Glutamatergic neuron (in vitro differentiated cells): ENCODE results near the gene RNU1-1. TPM values are rescaled to one million over a fixed set of nuclear protein-coding genes. Genes with fewer than 3 reads are reported as not detected.
A peak's percentile ranks its signal among the peaks of the same experiment; 100 is the strongest.
"Not testable (repeated sequence)": the region's sequence is repeated elsewhere in the genome, so short reads cannot be mapped to it uniquely, and the experiment has no call there.

ENCODE experiments used
- DNase-seq: peaks from one replicate; pipeline ENCODE4 v3.0.0; 2022
- H3K27ac Mint-ChIP-seq: one replicate; pipeline ENCODE4 v1.8.0; 2020; ENCODE audit warnings: mild to moderate bottlenecking, mixed read lengths, inconsistent platforms; ENCODE audit not compliant: unreplicated experiment
- H3K27me3 Mint-ChIP-seq: one replicate; pipeline ENCODE4 v1.8.0; 2020; ENCODE audit warnings: mild to moderate bottlenecking, moderate library complexity, mixed read lengths, inconsistent platforms; ENCODE audit not compliant: unreplicated experiment
- H3K36me3 Mint-ChIP-seq: one replicate; pipeline ENCODE4 v1.8.0; 2020; ENCODE audit warnings: mild to moderate bottlenecking, mixed read lengths, inconsistent platforms; ENCODE audit not compliant: unreplicated experiment
- H3K4me1 Mint-ChIP-seq: one replicate; pipeline ENCODE4 v1.8.0; 2020; ENCODE audit warnings: mild to moderate bottlenecking, low read depth, mixed read lengths, inconsistent platforms; ENCODE audit not compliant: unreplicated experiment
- H3K4me3 Mint-ChIP-seq: one replicate; pipeline ENCODE4 v1.8.0; 2020; ENCODE audit warnings: mild to moderate bottlenecking, mixed read lengths, inconsistent platforms; ENCODE audit not compliant: unreplicated experiment
- H3K9me3 Mint-ChIP-seq: one replicate; pipeline ENCODE4 v1.8.0; 2020; ENCODE audit warnings: mild to moderate bottlenecking, moderate library complexity, mixed read lengths, inconsistent platforms; ENCODE audit not compliant: unreplicated experiment
- total RNA-seq: library from RNA; stranded (reverse); fragmentation: NEBNext Ultra II Directional; extraction: Animal tissue kit (Norgen Biotek cat#: 25700); gene quantifications from one replicate; pipeline ENCODE4 v1.2.1, GENCODE V29; 2021; ENCODE audit not compliant: unreplicated experiment
- TF ChIP-seq, protein P1 (sequence below): fragments of 200-600 bp; sonication (generic); IDR thresholded peaks from one replicate; pipeline ENCODE4 v1.5.0; 2021; ENCODE audit not compliant: partially characterized antibody, unreplicated experiment

The RNU1-1 gene
- total RNA-seq, 1 donor from 2014 or later = 3,598 TPM

DNA sequence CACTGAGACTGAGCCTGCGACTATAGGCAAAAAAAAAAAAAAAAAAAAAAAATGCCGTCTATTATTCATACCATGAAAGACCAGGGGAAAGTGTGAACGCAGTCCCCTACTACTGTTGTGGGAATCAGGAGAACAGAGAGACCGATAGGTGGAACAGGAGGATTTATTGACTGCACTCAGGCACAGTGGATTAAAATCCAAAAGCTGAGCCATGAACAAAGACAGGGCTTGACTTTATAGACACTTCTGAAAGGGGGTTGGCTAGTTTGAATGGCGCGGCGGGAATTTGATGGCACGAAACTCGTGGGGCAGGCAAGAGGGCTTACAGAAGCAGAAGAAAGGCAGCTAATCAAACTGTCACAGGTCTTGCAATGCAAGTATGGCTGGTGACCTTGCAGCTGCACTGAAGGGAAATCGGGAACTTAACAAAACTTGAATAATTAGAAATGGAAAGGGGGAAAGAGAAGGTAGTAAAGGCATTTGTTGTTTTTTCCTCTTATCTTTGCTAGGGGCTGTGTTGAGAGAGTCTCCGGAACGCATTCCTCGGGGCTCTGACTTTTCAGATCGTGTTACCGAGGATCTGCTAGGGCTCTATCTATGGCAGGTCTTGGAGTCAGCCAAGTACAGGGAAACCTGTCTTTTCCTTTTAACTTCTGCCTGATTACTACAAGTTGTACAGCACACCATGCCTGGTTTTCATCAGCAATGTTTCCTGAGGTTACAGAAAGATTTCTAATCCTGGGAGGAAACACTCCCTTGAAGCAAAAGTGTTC is 7.5 kb downstream of the RNU1-1 start:
- H3K4me1 Mint-ChIP-seq, H3K27ac Mint-ChIP-seq, DNase-seq, H3K36me3 Mint-ChIP-seq, H3K27me3 Mint-ChIP-seq, H3K9me3 Mint-ChIP-seq, H3K4me3 Mint-ChIP-seq: not testable (repeated sequence)

DNA sequence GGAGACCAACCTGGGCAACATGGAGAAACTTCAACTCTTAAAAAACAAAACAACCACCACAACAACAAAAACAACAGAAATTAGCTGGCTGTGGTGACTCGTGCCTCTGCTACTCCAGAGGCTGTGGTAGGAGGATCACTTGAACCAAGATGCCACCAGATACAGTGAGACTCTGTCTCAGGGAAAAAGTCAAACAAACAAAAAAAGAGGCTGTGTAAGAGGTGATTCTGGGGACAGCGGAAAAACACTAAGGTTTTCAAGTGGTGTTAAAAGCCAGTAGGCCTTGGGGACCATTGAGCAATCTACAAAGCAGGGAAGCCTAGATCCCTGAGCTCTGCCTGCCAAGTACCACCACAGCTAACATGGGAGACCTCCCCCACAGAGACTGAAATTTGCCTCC is 8.2 kb downstream of the RNU1-1 start:
- H3K36me3 Mint-ChIP-seq, H3K4me1 Mint-ChIP-seq, H3K27me3 Mint-ChIP-seq, H3K4me3 Mint-ChIP-seq, H3K27ac Mint-ChIP-seq, H3K9me3 Mint-ChIP-seq, DNase-seq: not testable (repeated sequence)

DNA sequence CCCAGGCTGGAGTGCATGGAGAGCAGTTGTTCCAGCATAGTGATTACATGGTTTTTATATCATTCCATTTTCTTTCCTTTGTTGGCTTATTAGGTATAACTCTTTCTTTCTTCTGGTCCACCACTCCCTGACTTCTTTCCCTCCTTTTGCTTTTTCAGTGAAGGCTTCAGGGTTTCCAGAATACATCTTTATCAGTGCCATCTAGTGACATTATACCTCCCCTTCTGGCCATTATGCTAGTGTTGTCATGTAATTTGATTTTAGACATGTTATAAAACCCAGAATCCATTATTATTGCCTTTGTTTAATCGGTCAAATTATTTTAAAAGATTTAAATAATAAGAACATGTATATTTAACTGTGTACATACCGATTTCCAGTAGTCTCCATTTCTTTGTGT is 10.6 kb downstream of the RNU1-1 start:
- peaks cover 3% of the 10 kb centered on the region for H3K4me1 Mint-ChIP-seq
- TF ChIP-seq, protein P1, sequence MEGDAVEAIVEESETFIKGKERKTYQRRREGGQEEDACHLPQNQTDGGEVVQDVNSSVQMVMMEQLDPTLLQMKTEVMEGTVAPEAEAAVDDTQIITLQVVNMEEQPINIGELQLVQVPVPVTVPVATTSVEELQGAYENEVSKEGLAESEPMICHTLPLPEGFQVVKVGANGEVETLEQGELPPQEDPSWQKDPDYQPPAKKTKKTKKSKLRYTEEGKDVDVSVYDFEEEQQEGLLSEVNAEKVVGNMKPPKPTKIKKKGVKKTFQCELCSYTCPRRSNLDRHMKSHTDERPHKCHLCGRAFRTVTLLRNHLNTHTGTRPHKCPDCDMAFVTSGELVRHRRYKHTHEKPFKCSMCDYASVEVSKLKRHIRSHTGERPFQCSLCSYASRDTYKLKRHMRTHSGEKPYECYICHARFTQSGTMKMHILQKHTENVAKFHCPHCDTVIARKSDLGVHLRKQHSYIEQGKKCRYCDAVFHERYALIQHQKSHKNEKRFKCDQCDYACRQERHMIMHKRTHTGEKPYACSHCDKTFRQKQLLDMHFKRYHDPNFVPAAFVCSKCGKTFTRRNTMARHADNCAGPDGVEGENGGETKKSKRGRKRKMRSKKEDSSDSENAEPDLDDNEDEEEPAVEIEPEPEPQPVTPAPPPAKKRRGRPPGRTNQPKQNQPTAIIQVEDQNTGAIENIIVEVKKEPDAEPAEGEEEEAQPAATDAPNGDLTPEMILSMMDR = no peak
- no peak overlapping the region for H3K27ac Mint-ChIP-seq
- no peak for DNase-seq
- peaks cover 4% of the 10 kb centered on the region for H3K27me3 Mint-ChIP-seq
- no peaks in the 10 kb centered on the region for H3K36me3 Mint-ChIP-seq
- H3K4me3 Mint-ChIP-seq = no peak overlapping the region
- H3K9me3 Mint-ChIP-seq = peaks cover 4% of the 10 kb centered on the region

DNA sequence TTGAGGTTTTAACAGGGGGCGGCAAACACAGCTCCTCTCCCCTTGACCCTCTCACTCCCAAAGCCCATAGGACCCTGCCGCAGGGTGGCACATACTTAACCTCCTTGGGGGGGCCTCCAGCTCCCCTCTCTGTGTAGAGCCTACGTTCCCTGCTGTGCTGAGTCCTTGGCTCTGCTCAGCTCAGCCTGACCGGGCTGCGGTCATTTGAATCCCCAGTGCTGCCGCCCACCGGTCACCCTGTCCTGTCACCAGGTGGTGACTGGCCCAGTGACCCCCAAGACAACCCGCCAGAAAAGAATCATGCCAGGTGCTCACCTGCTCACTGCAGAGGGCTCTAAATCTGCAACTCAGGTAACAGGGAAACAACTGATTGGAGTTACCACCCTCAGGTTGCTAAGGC is 12.6 kb downstream of the RNU1-1 start:
- DNase-seq, H3K4me1 Mint-ChIP-seq, H3K27me3 Mint-ChIP-seq, H3K9me3 Mint-ChIP-seq, H3K36me3 Mint-ChIP-seq, H3K27ac Mint-ChIP-seq, H3K4me3 Mint-ChIP-seq: not testable (repeated sequence)

DNA sequence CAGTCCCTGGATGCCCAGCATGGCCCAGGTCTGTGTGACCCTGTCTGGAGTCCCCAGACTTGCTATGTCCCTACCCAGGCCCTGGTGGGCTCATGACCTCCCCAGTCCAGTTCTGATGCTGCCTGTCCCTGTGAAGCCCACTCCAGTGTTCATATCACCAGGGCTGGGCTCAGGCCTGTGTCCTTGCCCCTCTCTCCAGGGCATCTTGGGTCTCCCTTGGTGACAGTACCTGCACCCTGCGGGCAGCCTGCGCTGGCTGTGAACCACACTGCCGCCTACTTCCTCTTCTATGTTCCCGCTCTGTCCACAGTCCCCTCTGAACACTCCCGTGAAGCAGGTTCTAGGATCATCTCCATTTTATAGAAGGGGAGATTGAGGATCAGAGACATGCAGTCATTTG is 13.1 kb downstream of the RNU1-1 start:
- not testable (repeated sequence) for H3K9me3 Mint-ChIP-seq, H3K4me1 Mint-ChIP-seq, H3K36me3 Mint-ChIP-seq, H3K27me3 Mint-ChIP-seq, H3K4me3 Mint-ChIP-seq, H3K27ac Mint-ChIP-seq, DNase-seq

DNA sequence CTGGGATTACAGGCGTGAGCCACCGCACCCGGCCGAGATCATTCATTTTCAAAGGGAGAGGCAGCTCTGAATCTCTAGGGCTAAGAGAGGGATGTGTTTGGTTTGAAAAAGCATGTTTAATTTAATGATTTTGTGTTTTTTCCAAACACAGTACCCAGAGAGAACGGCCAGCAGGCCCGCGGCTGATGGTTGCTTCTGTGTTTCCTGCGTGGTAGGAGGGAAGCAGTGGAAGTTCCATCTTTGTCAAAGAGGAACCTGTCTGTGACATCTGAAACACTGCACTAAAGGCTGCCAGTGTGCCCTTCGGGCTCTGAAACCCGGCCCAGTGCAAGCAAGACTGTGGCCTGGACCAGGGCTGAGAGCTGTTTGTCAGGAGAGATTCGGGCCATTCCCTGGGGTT is 13.6 kb downstream of the RNU1-1 start:
- H3K4me1 Mint-ChIP-seq, H3K36me3 Mint-ChIP-seq, H3K27me3 Mint-ChIP-seq, H3K9me3 Mint-ChIP-seq, DNase-seq: not testable (repeated sequence)
- Mint-ChIP-seq H3K4me3 (peak overlapping the region; percentile 90), H3K27ac (peak overlapping the region; percentile 99)

DNA sequence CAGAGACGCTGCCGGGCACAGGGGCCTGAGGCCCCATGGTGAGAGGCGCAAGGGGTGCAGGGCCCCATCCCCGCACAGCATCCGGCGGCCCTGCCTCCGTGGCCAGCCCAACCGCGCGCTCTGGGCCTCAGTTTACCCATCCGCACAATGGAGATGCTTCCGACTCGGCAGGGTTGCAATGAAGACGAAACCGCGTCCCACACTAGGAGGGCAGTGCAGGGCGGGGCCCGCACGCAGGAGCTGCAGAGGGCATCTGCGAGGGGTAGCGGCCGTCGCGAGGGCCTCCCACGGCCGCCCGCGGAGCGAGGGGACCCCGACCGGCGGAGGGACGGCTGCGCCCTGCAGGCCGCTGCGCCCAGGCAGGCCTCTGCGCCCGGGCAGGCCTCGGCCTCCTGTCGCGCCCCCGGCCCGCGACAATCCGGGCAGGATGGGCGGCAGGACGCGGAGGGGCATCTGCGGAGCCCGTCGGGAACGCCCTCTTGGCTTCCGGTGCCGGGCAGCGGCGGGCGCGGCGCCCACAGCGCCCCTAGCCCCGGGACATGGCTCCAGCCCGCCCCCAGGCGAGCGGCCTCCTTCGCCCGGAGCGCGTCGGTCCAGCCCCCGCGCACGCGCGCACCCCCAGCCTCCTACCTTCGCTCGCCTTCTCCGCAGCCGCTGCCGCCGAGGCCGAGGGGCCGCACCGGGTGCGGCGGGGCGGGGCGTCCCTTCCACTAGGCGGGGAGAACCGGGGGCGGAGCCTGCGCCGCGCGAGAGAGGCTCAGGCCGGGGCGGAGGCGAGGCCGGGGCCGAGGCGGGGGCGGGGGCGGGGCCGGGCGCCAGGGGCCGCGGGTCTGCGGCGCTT is 15.3 kb downstream of the RNU1-1 start:
- Mint-ChIP-seq H3K27me3 (peaks cover 7% of the 10 kb centered on the region), H3K36me3 (no peaks in the 10 kb centered on the region), H3K9me3 (peaks cover 4% of the 10 kb centered on the region), H3K27ac (no peak overlapping the region), H3K4me3 (peak overlapping the region; percentile 86), H3K4me1 (peaks cover 5% of the 10 kb centered on the region)
- TF ChIP-seq, protein P1 = no peak
- peak; percentile 97 for DNase-seq

DNA sequence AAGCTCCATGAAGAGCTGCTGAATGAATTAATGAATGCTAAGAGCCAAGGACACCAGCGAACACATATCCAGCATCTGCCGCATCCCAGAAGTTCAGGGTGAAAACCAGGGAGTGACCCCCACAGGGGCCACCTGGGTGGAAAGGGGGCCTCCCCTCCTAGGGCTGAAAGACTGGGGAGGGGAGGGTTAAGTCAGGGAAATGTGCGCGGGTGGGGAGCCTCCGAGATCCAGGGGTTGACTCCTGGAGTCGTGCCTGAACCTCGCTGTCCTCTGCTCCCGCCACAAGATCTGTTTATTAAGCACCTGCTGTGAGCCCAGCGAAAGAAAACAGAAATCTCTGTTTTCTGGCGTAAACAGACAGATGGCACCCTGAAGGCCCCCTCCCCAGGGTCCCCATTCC is 16.0 kb downstream of the RNU1-1 start:
- not testable (repeated sequence) for DNase-seq, H3K36me3 Mint-ChIP-seq, H3K9me3 Mint-ChIP-seq, H3K4me1 Mint-ChIP-seq, H3K27me3 Mint-ChIP-seq
- H3K4me3 Mint-ChIP-seq = peak overlapping the region; percentile 86
- peak overlapping the region; percentile 62 for H3K27ac Mint-ChIP-seq

DNA sequence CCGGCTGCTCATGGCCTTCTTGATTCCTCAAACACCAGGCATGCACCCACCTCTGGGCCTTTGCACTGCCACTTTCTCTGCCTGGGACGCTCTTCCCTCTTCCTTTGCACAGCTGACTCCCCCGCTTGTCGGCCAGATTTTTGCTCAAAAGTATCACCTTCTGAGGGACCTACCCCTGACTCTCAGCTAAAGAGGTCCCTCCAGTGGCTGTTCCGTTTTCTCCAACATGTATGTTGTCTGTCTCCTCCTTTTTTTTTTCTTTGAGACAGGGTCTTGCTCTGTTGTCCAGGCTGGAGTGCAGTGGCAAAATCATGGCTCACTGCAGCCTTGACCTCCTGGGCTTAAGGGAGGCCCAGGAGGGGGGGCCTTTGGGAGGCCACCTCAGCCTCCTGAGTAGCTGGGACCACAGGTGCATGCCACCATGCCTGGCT is 16.6 kb downstream of the RNU1-1 start:
- not testable (repeated sequence) for H3K9me3 Mint-ChIP-seq, H3K36me3 Mint-ChIP-seq, DNase-seq, H3K4me1 Mint-ChIP-seq, H3K27me3 Mint-ChIP-seq
- H3K4me3 Mint-ChIP-seq = peak overlapping the region; percentile 86
- H3K27ac Mint-ChIP-seq = peak overlapping the region; percentile 62

DNA sequence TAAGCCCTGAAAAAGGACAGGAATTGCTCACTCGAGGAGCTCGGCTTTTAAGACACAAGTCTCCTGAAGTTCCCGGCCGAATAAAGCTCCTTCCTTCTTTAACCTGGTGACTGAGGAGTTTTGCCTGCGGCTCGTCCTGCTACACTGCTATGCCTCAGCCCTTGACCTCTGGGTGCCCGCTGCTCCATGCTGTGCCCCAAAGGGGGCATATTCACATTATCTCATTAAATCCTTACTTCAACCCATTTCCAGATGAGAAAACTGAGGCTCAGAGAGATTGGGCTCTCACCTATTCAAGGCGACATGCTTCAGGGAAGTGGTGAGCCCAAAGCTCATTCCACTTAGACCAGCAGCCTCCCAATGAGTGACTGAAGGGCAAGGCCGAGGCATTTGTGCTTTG is 20.4 kb downstream of the RNU1-1 start:
- H3K9me3 Mint-ChIP-seq, H3K4me1 Mint-ChIP-seq, H3K4me3 Mint-ChIP-seq, H3K27me3 Mint-ChIP-seq, H3K36me3 Mint-ChIP-seq, DNase-seq: not testable (repeated sequence)
- H3K27ac Mint-ChIP-seq = peak overlapping the region; percentile 18
